ENCODE measurements around the gene PEX5L. TPM values are rescaled to one million over a fixed set of nuclear protein-coding genes. Genes with fewer than 3 reads are reported as not detected.

Gene PEX5L
- total RNA-seq, 4 donors from 2014 or later, result not detected

DNA sequence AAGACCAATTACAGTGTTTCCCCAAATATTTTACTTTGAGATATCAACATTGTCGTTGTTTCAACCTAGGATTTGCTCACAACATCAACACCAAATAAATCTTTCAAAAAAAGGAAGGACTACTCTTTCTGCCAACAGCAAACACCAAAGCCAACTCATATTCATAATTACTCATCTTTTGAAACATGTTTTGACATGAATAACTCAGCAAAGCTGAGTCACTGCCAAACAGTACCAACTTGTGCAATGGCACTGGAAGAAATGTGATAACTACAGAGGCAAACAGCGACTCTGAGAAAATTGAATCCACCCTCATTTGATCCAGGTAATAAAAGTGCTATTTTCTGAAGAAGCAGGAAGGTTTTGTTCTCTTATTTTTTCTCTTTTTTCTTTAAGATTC, 67.2 kb downstream of the PEX5L start:
- no peak overlapping the region for H3K4me3 ChIP-seq
- no peak for DNase-seq
- no peaks in the 10 kb centered on the region for H3K36me3 ChIP-seq
- no peak overlapping the region for H3K27ac ChIP-seq
- no peaks in the 10 kb centered on the region for H3K27me3 ChIP-seq
- H3K4me1 ChIP-seq, result no peaks in the 10 kb centered on the region
- no peaks in the 10 kb centered on the region for H3K9me3 ChIP-seq
- 18 to 19% methylated on average over 2 of the region's 2 CpGs for WGBS, 2 donors
- TF ChIP-seq, protein P1, sequence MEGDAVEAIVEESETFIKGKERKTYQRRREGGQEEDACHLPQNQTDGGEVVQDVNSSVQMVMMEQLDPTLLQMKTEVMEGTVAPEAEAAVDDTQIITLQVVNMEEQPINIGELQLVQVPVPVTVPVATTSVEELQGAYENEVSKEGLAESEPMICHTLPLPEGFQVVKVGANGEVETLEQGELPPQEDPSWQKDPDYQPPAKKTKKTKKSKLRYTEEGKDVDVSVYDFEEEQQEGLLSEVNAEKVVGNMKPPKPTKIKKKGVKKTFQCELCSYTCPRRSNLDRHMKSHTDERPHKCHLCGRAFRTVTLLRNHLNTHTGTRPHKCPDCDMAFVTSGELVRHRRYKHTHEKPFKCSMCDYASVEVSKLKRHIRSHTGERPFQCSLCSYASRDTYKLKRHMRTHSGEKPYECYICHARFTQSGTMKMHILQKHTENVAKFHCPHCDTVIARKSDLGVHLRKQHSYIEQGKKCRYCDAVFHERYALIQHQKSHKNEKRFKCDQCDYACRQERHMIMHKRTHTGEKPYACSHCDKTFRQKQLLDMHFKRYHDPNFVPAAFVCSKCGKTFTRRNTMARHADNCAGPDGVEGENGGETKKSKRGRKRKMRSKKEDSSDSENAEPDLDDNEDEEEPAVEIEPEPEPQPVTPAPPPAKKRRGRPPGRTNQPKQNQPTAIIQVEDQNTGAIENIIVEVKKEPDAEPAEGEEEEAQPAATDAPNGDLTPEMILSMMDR (IDR thresholded peaks at IDR 0.05), result no peak
- TF ChIP-seq POLR2A (IDR thresholded peaks at IDR 0.05), result no peak
- intact Hi-C loops (cut with DNase I), result no loop called here

DNA sequence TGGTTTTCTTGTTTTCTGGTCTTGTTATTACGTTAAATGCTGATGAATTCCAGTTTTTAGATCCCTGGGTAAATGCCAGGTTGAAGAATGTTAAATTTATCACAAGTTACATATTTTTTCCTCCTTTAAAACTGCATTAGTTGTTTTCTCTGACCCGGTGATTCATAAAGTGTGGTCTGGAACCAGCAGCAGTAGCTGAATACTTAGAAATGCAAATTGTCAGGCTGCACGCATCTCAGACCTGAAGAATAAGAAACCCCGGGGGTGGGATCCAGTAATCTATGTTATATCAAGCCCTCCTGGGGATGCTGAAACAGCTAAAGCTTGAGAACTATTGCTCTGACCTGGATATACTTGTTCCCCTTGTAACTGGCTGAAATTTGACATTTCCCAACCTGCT, 69.1 kb downstream of the PEX5L start:
- TF ChIP-seq, protein P1 (IDR thresholded peaks at IDR 0.05), result no peak
- TF ChIP-seq POLR2A (IDR thresholded peaks at IDR 0.05), result no peak
- Histone ChIP-seq H3K27ac (no peak overlapping the region), H3K4me3 (no peak overlapping the region), H3K9me3 (no peaks in the 10 kb centered on the region), H3K27me3 (no peaks in the 10 kb centered on the region), H3K36me3 (no peaks in the 10 kb centered on the region), H3K4me1 (no peaks in the 10 kb centered on the region)
- intact Hi-C loops (cut with DNase I), result no loop called here
- 45 to 64% methylated on average over 4 of the region's 4 CpGs for WGBS, 2 donors
- no peak for DNase-seq

DNA sequence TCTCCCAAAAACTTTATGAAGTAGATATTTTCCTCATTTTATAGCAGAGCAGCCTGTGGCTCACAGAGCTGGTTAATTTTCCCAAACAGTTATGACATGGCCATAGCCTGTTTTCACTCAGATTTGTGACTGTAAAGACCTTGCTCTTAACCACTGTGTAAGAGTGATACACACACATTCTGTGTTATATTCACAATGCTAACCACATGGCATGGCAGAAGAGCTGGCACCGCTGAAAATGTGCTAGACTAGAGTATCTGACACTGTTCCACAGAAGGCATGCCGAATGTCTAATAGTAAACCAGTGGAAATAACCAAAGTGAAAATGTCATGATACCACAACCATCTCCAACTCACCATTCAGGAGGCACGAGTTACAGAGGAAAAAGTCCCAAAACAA, 71.8 kb downstream of the PEX5L start:
- no peak overlapping the region for H3K4me3 ChIP-seq
- no peaks in the 10 kb centered on the region for H3K36me3 ChIP-seq
- no peak for DNase-seq
- WGBS, 2 donors, result 10 to 38% methylated on average over 2 of the region's 3 CpGs
- TF ChIP-seq POLR2A (IDR thresholded peaks at IDR 0.05), result no peak
- TF ChIP-seq, protein P1 (IDR thresholded peaks at IDR 0.05), result no peak
- H3K27me3 ChIP-seq, result no peaks in the 10 kb centered on the region
- H3K4me1 ChIP-seq, result no peaks in the 10 kb centered on the region
- intact Hi-C loops (cut with DNase I), result no loop called here
- no peaks in the 10 kb centered on the region for H3K9me3 ChIP-seq
- H3K27ac ChIP-seq, result no peak overlapping the region

DNA sequence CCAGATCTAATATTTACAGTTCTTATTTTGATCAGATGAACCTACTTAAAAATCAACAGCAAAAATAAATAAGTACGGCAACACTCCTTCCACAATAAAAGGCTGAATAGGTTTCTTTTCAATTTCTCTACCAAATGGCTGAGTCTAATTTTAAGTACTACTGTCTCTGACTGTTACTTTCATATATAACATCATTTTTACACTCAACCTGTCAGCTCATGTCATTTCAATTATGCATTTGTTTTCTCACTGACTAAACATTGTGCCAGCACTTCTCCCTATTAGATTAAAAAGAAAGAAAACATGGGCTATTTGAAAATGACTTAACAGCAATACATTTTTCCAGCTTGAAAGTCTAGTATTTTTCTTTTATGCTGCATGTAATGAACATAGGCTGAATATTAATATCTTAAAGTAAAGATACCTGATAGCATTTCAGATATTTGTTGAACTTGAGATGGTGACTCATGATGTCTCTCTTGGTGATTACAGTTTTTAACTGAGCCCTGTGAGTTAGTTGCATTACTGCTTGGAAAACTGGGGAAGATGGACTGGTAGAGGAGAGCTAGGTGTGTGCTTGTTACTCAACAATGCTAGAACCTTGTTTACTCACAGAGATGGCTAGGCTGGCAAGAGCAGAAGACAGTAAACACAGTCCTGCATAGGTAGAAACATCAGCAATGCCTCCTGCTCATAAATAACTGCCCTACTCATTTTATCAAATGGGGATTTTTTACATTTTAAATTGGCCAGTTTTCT, 73.9 kb downstream of the PEX5L start:
- intact Hi-C loops (cut with DNase I), result no loop called here
- no peaks in the 10 kb centered on the region for H3K4me1 ChIP-seq
- 60 to 69% methylated on average over 1 of the region's 1 CpG for WGBS, 2 donors

DNA sequence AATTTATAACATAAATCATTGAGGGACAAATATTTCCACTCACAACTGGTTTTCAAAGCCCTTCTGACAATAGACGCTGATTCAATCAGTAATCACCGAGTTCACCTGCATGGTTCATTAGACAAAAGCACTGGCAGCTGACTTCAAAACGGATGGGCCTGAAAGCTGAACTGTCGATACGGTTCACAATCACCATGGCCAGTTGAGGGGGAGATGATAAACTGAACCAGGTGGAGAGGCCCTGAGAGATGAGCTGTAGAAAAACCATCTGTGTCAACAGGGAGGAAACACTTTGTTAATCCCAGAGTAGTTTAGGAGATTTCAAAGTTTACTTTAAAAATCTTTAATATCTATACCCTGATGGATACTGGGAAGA, 75.0 kb downstream of the PEX5L start:
- WGBS, 2 donors, result 35 to 48% methylated on average over 5 of the region's 5 CpGs
- intact Hi-C loops (cut with DNase I), result no loop called here
- H3K27ac ChIP-seq, result no peak overlapping the region
- H3K36me3 ChIP-seq, result no peaks in the 10 kb centered on the region
- DNase-seq, result no peak
- H3K4me3 ChIP-seq, result no peak overlapping the region
- no peak for TF ChIP-seq POLR2A (IDR thresholded peaks at IDR 0.05)
- TF ChIP-seq, protein P1 (IDR thresholded peaks at IDR 0.05), result no peak
- H3K9me3 ChIP-seq, result no peaks in the 10 kb centered on the region
- H3K27me3 ChIP-seq, result no peaks in the 10 kb centered on the region
- no peaks in the 10 kb centered on the region for H3K4me1 ChIP-seq

More for the DNA sequence above, 73.9 kb downstream of the PEX5L start:
- Histone ChIP-seq H3K36me3 (no peaks in the 10 kb centered on the region), H3K27ac (no peak overlapping the region), H3K27me3 (no peaks in the 10 kb centered on the region), H3K4me3 (no peak overlapping the region), H3K9me3 (no peaks in the 10 kb centered on the region)
- no peak for DNase-seq
- TF ChIP-seq, protein P1 (IDR thresholded peaks at IDR 0.05), result no peak

Data from esophagus squamous epithelium (tissue), 5 donors.